Measurements from ENCODE around the gene ZNF281. TPM values are rescaled to one million over a fixed set of nuclear protein-coding genes. Genes with fewer than 3 reads are reported as not detected.
A peak's percentile ranks its signal among the peaks of the same experiment; 100 is the strongest.

The ZNF281 gene
- total RNA-seq, 1 donor from 2014 or later, result 36.5 TPM

- no peak overlapping the region for H3K27ac Mint-ChIP-seq (ENCODE audit: unreplicated experiment)
- peaks cover 58% of the 10 kb centered on the region for H3K4me1 Mint-ChIP-seq
- H3K27me3 Mint-ChIP-seq (ENCODE audit: low read depth), result peaks cover 24% of the 10 kb centered on the region
- H3K9me3 Mint-ChIP-seq, result peaks cover 8% of the 10 kb centered on the region
- TF ChIP-seq, protein P1, sequence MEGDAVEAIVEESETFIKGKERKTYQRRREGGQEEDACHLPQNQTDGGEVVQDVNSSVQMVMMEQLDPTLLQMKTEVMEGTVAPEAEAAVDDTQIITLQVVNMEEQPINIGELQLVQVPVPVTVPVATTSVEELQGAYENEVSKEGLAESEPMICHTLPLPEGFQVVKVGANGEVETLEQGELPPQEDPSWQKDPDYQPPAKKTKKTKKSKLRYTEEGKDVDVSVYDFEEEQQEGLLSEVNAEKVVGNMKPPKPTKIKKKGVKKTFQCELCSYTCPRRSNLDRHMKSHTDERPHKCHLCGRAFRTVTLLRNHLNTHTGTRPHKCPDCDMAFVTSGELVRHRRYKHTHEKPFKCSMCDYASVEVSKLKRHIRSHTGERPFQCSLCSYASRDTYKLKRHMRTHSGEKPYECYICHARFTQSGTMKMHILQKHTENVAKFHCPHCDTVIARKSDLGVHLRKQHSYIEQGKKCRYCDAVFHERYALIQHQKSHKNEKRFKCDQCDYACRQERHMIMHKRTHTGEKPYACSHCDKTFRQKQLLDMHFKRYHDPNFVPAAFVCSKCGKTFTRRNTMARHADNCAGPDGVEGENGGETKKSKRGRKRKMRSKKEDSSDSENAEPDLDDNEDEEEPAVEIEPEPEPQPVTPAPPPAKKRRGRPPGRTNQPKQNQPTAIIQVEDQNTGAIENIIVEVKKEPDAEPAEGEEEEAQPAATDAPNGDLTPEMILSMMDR (conservative IDR thresholded peaks at IDR 0.05), result no peak
- peaks cover 40% of the 10 kb centered on the region for H3K36me3 Mint-ChIP-seq (ENCODE audit: low read depth)
- H3K4me3 Mint-ChIP-seq, result peak overlapping the region; percentile 99
- no peak for DNase-seq (ENCODE audit: low read depth, low spot score)
Measured at GRCh38 chr1:200410566-200410878, 686 bp upstream of the ZNF281 start.

DNA sequence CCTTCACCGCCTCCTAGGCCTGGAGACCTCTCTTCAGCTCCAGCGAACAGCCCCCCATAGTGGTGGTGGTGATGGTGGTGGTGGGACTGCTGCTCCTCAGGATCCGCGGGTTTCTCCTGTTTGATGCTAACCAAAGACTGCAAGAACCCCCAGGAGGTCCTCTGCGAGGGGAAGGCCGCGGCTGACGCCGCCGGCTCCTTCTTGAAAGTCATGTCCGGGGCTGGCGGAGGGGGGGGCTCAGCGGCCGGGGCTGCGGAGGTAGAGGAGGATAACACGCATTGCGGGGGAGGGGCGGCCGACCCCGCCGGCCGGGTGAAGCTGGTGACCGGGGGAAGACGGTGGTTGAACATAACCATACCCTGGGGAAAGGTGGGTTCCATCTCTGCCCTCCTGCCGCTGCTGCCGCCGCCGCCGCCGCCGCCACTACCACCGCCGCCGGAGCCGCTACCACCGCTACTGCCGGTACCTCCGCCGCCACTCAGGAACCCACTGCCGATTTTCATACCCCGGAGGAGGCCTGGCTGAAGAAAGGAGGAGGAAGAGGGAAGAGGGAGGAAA is 554 bp downstream of the ZNF281 start:
- peaks cover 41% of the 10 kb centered on the region for H3K36me3 Mint-ChIP-seq (ENCODE audit: low read depth)
- H3K4me3 Mint-ChIP-seq, result peak overlapping the region; percentile 99
- H3K27me3 Mint-ChIP-seq (ENCODE audit: low read depth), result peaks cover 24% of the 10 kb centered on the region
- TF ChIP-seq, protein P1 (conservative IDR thresholded peaks at IDR 0.05), result no peak
- no peak for DNase-seq (ENCODE audit: low read depth, low spot score)
- H3K27ac Mint-ChIP-seq (ENCODE audit: unreplicated experiment), result peak overlapping the region; percentile 79
- peaks cover 8% of the 10 kb centered on the region for H3K9me3 Mint-ChIP-seq
- H3K4me1 Mint-ChIP-seq, result peaks cover 63% of the 10 kb centered on the region

DNA sequence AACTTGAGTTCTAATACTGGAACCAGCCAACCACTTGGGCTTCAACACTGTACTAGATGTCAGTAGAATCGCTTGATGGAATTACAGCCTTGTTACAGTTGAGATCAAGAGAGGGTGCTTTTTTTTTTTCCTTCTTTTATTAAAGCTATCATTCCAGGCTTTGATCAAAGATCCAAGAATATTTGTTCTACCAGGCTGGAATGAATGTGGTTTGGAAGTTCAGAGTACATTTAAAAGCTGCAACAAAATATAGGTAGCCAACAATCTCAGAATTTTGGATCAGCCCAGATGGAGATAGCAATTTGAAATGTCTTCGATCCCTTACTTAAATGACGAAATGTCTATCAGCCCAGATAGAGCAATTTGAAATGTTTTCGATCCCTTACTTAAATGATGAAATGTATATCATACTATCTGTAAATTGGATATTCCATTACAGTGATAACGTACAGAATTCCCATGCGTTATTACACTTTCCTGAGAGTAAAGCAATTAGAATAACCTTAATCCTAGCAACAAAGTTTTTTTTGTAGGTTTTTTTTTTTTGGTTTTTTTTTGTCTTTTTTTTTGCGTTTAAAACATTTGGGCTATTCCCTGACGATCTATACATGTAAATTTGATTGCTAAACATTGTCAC is 3.6 kb downstream of the ZNF281 start:
- TF ChIP-seq, protein P1 (conservative IDR thresholded peaks at IDR 0.05), result no peak
- Mint-ChIP-seq H3K9me3 (peaks cover 8% of the 10 kb centered on the region), H3K4me1 (peaks cover 64% of the 10 kb centered on the region), H3K27ac (ENCODE audit: unreplicated experiment) (no peak overlapping the region), H3K36me3 (ENCODE audit: low read depth) (peaks cover 42% of the 10 kb centered on the region), H3K27me3 (ENCODE audit: low read depth) (peaks cover 11% of the 10 kb centered on the region), H3K4me3 (peak overlapping the region; percentile 78)
- no peak for DNase-seq (ENCODE audit: low read depth, low spot score)

GRCh38 chr1:200405264-200405663 is 4.6 kb downstream of the ZNF281 start:
- DNase-seq (ENCODE audit: low read depth, low spot score), result no peak
- H3K4me1 Mint-ChIP-seq, result peaks cover 66% of the 10 kb centered on the region
- H3K4me3 Mint-ChIP-seq, result peak overlapping the region; percentile 78
- no peak overlapping the region for H3K27ac Mint-ChIP-seq (ENCODE audit: unreplicated experiment)
- peaks cover 42% of the 10 kb centered on the region for H3K36me3 Mint-ChIP-seq (ENCODE audit: low read depth)
- H3K9me3 Mint-ChIP-seq, result peaks cover 8% of the 10 kb centered on the region
- peaks cover 5% of the 10 kb centered on the region for H3K27me3 Mint-ChIP-seq (ENCODE audit: low read depth)
- TF ChIP-seq, protein P1 (conservative IDR thresholded peaks at IDR 0.05), result no peak

GRCh38 chr1:200401708-200402107 is 8.1 kb downstream of the ZNF281 start:
- peaks cover 14% of the 10 kb centered on the region for H3K36me3 Mint-ChIP-seq (ENCODE audit: low read depth)
- peak overlapping the region; percentile 6 for H3K4me3 Mint-ChIP-seq
- TF ChIP-seq, protein P1 (conservative IDR thresholded peaks at IDR 0.05), result no peak
- H3K27me3 Mint-ChIP-seq (ENCODE audit: low read depth), result no peaks in the 10 kb centered on the region
- H3K4me1 Mint-ChIP-seq, result peaks cover 39% of the 10 kb centered on the region
- H3K9me3 Mint-ChIP-seq, result no peaks in the 10 kb centered on the region
- no peak for DNase-seq (ENCODE audit: low read depth, low spot score)
- no peak overlapping the region for H3K27ac Mint-ChIP-seq (ENCODE audit: unreplicated experiment)
